ENCODE measurements around the gene ZNF423.

ZNF423 gene

DNA sequence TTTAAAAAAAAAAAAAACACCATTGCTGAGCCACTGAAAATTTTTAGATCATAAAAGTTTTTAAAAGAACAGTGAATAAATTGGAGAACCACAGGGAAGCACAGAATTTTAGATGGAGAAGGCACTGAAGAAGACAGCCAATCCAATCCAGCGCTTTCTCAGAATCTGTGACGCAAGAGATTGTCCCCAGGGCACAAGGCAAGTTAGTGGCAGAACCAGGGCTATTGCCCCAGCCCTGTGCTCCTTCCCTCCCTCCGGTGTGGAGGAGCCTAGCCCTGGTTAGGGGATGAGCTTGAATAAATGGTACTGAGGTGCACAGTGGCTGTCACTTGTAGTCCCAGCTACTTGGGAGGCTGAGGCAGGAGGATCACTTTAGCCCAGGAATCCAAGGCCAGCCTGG, 108.3 kb downstream of the ZNF423 start:
- peak; percentile 14 for DNase-seq

DNA sequence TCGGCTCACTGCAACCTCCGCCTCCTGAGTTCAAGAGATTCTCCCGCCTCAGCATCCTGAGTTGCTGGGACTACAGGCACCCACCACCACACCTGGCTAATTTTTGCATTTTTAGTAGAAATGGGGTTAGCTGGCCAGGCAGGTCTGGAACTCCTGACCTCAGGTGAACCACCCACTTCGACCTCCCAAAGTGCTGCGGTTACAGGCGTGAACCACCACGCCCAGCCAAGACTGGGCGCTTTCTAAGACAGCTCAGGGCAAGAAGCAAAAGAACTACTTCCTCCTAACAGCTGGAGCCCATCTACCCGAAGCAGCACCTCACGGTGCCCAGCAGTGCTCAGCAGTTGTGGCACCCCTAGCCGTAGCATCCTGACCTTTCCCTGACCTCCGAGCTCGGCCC, 109.4 kb downstream of the ZNF423 start:
- DNase-seq: no peak

DNA sequence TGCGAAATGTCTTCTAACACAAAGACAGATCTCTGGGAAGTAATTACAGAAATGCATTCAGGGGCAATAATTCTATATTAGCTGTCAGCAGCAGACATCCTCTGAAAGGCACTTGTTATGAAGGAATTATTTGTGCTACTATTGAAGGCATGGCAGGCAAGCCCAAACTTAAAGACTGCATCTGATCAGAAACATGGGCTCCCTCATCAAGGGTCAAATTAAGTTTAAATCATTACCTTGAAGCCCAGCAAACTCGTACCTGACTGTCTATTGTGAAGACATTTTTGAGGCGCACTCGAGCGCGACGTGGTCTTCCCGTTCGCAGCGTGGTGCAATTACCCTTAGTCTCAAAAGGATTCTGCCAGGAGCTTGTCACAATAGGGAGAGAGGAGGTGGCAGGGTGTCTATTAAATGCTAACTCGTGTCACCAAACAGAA, 110.6 kb downstream of the ZNF423 start:
- DNase-seq: peak; percentile 72

DNA sequence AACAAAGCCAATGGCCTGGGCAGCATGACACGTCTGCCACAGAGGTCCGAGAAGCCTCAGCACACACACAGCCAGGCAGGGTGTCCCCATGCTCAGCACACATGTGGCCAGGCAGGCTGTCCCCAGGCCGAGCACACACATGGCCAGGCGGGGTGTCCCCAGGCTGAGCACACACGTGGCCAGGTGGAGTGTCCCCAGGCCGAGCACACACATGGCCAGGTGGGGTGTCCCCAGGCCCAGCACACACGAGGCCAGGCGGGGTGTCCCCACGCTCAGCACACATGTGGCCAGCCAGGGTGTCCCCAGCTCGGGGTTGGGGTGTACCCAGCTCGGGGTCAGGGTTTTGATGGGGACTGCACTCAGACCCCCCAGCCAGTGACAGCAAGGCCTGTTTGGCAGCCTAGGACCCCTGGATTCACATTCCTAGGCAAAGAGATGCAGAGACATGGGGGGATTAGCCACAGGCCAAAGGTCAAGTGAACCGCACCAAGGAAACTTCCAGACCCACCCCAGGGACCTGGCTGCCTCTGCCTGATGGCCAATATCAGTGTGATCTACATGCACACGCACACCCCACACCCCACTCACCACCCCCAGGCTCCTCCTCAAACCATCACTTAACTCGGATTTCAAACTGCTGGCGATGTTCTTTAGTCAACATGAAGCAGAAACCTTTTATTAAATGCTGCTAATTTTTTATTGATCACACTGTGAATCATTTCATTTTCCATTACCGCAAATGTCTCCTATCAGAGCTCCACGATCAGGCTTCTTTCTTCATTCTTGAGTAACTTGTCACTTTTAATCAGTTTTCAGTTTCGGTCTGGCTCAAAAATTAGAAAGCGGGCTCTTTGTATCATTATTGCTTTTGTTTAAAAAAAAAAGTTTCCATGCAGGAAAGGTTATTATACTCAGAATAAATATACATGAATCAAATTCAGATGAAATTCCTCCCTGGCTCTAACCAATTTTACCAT, 111.4 kb downstream of the ZNF423 start:
- peak; percentile 4 for DNase-seq

DNA sequence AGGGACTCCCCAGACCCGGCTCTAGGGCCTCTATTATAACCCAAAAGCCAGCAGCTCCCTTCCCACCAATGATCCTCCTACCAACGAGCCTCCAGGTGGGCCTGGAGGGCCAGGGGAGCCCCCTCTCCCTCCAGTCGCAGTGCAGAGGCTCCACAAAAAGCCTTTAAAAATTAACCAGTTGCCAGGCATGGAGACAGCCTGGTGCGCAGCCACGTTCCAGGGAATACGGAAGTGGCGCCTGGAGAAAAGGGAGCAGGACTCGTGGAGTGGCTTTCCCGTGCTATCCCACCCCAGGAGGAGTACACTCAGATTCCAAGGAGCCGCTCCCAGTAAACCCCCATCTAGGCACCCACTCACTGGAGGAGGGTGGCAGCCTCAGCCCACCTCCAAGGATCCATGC, 112.3 kb downstream of the ZNF423 start:
- no peak for DNase-seq

DNA sequence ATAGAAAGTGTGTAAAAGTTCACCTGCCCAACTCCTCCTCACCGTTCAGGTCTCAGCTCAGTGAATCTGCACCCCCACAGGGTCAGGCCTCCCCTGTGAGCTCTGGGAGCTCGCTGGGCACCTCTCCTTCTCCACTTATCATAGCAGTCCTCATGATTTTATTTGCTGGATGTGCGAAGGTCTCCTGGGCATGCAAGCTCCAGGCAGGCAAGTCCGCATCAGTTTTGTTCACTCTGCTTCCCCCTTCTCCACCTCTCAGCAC, 112.8 kb downstream of the ZNF423 start:
- no peak for DNase-seq

DNA sequence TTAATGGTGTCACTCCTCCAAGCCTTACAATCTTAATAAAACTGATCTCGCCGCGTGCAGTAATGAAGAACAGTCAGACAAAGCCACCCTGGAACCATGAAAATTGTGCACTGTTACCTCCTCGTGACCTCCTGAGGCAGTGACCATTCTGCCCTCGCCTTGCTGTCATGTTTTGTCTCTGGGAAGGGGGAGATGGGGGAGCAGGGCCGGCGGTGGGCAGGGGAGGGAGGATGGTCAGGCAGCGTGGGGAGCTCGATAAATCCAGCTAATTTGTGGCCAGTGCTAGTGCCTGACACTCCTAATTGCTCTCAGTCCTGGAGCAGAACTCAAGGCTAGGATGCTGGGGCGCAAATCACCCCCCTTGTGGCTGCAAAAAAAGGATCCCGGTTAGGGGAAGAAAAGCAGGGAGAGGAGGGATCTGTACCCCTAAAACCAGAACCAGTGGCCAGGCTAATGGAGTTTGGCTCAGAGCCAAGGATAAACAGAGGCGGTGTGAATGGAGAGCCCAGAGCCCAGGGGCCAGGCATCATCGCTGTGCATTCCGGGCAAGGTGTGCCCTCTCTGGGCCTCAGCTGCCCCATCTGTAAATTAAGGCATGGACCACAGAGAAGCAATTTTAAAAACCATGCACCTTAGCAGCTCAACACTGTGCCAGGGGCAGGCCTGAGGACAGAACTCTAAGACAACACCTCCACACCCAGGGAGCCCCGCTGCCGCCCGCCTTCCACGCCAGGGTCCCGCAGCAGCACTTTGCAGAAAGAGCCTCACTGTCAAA, 113.3 kb downstream of the ZNF423 start:
- DNase-seq: no peak

DNA sequence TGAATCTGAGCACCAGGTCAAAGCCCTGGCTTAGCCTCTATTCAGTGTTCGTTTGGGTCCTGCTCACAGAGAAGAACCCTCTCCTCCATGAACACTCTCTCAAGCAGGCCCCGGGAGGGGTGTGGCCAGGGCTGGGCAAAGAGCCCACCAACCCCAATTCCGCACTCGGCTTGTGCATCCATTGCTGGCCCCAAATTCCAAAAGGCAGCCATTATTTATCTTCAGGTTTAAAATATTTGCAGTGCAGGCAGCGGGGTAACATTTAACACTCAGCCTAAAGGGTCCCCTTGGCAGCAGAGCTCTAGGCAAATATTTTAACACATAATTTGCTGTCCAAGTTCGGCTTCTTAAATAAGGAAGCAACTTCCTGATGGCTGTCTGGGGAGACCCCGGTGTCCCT, 115.7 kb downstream of the ZNF423 start:
- no peak for DNase-seq

DNA sequence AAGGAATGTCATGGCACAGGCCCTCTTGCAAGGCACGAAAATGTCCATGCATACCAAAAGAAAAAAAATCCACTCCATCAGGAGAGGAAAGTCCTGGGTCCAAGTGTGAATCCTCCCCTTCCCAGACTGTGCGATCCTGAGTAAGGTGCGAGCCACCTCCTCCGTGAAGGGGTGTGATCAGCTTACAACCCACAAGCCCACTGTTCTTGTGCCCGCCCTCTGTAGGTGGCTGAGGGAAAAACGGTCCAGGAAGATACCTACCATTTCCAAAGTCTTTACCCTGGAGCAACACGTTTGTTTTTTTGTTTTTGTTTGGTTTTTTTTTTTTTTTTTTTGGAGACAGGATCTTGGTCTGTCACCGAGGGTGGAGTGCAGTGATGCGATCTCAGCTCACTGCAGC, 116.5 kb downstream of the ZNF423 start:
- peak; percentile 28 for DNase-seq

DNA sequence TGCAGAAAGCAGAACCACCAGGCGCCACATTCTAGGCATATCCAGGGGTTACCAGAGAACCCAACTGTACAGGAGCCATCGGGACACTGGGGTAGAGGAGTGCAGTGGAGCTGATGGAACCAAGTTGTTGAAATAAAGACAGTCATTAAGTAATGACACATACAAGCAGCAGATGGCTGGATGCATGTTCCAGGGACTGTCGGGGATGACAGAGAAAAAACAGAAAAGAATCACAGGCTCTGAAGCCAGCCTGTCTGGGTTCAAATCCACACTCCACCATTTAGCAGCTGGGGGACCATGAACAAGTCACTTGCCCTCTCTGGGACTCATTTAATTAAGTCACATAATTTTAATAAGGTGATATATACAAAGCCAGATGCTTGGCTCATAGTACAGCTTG, 117.1 kb downstream of the ZNF423 start:
- peak; percentile 4 for DNase-seq

DNA sequence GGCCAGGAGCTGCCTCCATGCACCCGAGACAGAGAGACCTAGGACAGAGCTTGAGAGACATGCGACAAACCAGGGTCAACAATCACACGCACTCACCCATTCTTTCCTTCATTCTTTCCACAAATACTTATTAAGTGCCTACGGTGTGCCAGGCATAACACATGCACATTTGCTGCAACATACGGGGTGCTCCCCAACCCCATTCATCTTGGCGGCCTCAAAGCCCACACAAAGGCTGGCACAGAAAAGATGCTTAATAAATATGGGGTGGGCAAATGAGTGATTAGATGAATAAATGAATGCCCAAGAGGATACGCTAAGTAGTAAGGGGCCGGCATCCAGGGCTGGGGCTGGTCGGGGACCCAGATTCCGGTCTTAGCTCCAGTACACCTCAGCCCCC, 117.9 kb downstream of the ZNF423 start:
- no peak for DNase-seq

DNA sequence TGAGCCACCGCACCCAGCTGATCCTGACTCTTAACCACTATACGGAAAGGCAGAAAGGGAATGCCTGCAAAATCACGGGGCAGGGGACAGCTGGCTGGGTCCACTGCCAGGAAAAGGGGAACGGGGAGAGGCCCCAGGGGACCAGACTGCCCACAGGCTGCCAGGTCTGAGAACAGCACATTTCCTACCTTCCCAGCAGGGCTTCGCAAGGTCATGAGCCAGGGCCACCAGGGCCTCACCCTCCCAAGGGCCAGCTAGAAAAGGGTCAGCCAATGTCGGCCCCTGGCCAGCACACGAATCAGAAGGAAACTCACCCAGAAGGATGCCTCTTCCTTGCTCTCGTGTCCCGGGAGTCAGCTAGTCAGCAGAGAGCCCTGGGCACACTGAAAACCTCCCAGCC, 118.4 kb downstream of the ZNF423 start:
- no peak for DNase-seq

DNA sequence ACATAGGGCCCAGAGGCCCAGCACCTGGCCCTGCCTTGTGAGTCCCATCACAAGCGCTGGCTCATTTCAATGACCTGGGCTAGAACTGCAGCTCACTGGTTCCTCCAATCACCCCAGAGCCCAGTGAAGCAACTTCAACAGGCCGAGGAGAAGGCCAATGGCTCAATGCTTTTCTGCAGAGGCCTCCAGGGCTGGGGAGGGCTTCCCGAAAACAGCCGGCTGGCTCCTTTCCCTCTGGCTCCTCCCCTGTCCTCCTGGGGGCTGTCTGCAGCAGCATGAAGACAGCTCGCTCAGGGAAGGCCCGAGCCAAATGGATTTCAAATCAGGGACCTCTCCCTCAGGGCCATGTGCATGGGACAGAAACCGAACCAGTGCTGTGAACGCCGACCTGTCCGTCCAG, 121.6 kb downstream of the ZNF423 start:
- no peak for DNase-seq

DNA sequence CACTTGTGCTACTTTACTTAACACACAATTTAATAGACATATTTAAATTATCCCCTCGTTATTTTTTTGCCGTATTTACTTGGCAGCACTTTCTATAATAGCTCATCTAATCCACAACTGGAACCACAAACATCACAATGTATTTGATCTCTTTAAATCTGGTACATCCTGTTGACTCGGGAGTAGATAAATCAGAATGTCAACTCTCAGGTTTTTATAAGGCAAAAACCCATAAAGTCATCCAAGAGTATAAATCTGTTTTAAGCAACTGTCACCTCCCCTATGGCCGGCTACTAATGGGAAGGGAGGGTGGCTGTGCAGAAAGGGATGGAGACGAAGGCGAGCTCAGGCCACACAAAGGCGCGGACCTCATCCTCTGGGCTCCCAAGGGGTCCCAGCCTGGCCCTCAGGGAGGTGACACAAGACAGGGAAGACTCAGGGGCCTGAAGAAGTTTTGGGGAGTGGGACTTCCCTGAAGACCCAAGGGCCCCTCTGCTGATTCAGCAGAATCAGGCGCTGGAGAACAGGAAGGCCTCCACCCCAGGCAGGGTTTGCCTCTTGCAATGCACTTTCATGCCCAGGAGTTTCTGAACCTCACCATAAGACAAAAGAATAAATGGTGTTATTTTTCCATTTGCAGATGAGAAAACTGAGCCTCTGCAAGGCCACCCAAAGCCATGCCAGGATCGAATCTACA, 122.5 kb downstream of the ZNF423 start:
- DNase-seq: no peak

DNA sequence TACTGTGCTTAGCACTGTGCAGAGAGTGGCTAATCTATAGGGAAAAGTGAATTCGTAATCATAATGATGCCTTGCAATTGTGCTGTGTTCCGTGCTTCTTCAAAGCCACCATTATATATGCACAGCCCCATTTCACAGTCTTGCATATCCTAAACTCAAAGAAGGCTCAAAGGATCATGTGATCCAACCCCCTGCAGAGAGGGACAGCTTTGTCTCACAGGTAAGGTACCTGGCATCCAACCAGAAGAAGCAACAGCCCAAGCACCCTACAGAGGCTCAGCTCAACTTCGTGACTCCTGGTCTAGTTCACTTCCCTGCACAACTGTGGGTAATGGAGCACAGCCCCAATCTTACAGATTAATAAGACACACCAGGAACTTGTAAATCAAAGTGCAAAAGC, 124.0 kb downstream of the ZNF423 start:
- DNase-seq: peak; percentile 6

DNA sequence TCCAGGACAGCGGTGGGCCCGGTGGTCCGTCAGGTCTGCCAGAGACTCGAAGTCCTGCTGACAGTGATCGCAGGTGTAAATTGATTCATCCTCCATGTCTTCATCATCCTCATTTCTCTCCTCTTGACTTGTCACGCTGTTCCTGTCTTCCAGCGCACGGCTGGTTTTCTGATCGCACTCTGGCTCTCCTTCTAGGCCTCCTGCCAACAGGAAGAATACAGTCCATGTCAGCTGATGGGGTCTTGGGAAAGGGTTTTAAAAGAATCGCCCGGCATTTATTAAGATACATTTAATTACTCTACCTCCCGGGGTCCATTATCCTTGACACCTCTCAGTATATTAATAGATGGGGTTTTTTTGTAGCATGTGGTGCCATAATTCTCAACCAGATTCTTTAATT, 125.1 kb downstream of the ZNF423 start:
- DNase-seq: no peak

DNA sequence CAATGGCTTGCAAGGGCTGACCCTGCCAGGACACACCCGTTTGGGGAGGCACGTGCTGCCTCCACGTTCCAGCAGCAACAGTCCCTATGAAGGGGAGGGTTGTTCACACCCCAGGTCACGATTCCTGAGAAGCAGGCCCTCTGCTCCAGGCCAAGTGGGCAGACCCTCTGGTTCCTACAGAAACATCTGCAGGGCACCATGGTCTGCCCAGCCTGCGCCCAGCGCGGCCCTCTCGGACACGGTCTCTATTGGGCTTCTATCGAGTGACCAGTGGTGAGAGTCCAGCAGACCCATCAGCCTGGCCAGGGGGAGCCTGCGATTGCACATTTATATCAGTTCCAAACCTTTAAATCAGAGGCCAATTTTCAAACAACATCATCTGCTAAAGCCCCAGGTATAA, 128.3 kb downstream of the ZNF423 start:
- no peak for DNase-seq

DNA sequence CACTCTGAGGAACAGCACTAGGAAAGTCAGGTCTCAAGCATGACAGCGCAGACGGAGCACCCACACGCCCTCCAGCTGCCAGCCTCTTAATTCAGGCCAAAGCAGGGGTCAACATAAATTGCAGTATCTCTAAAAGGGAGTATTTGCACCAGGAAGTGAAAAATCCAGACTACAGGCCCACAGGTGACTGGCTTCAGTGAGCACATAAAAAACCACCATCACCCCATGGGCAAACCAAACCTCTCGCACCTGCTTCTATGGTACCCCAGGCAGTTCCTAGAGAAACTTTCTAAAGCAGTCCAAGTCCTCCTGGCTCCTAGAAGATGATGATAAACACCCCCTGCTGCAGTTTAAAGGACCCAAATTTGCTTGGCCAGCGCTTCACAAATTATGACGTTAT, 129.8 kb downstream of the ZNF423 start:
- peak; percentile 83 for DNase-seq

DNA sequence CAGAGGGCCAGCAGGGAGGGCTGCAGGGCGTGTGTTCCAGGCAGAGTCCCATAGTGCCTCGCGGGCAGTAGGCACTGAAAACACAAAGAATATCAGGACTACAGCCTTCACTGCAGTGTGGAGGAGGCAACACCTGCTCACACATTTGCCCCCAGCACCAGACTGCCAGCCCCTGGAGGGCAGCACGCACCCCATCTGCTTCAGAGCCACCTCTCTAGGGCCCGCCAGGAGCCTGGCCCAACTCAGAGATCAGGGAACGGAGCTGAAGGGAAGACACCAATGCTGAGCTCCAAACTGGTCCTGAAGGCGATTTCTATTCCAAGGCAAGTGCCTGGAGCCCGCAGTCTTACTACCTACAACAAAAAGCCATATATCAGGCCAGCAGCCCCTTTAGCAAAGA, 130.3 kb downstream of the ZNF423 start:
- DNase-seq: peak; percentile 59

DNA sequence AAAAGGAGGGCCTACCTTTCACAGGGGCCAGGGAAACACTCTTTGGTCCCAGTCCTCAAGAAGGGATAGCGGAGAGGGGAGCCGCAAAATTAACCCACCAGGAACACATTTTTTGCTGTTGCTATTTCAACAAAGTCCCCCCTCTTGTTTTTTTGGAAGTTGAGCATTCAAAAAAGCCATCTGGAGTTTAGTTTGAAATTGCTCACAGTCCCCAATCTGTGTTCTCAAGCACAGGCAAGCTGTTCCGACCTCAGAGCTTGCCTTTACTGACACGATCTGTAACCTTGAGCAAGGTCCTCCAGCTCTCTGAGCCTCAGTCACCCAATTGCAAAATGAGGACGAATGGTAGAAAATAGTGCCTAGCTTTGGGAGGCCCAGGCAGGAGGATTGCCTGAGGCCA, 131.1 kb downstream of the ZNF423 start:
- DNase-seq: peak; percentile 47

DNA sequence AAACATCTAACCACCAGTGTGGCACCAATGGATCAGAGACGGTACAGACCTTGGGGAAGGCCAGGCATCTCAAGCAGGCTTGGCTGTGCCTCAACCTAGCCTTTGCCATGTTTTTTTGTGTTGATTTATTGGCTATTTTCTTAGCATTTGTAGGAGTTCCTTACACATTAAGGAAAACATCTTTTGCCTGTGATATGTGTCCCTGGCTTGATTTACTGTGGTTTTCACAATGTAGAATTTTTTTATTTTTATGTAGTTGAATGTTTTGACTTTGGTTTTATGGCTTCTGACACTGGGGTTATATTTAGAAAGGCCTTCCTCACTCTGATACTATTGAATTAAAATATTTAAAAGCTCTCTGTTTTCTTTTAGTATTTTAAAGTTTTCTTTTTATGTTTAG, 132.6 kb downstream of the ZNF423 start:
- no peak for DNase-seq

DNA sequence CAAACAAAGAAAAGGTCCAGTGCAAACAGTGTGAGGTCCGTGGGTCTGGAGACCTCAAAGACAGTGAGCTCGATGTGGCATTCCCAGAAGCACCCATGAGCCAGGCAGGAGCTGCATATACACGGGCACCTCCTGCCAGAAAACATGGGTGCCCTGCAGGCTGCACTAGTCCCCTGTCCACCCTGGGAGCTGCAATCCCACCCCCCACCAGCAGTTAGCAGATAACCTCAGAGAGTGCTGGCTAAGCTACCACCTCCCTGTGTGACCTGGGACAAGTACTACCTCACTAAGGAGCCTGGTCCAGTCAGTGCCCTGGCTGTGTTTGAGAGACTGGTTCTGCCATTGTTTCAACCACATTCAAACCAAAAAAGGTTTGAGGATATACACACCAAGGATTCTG, 135.7 kb downstream of the ZNF423 start:
- no peak for DNase-seq

DNA sequence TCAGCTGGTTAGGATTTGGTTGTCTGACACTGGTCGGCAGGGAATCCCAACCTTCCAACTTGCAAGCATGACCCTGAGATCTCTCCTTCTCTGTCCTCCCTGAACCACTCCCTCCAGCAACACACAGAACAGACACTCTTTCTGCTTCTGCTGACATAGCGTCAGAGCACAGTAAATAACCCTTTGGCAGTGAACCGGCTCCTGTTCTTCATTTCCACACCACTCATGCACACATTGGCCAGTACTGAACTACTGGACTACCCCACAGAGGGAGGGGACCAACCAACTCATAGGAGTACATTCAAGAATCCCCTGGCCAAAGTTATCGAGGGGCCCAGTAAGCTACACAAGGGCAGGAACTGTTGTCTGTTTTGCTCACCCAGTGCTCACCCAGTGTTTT, 138.2 kb downstream of the ZNF423 start:
- DNase-seq: no peak
